Common myeloid progenitor, CD34-positive (primary cell): ENCODE measurements around the gene CD8B.

Source experiments
- CTCF ChIA-PET: fragments of 350-600 bp; sonication (Branson Sonifier 250); formaldehyde crosslinking; loops from one replicate; lab custom pipeline; 2021; ENCODE audit warnings: antibody characterized with exemption; lab: Charles Lee
- POLR2A ChIA-PET: fragments of 350-600 bp; sonication (Branson Sonifier 250); formaldehyde crosslinking; loops from one replicate; lab custom pipeline; 2021; ENCODE audit warnings: antibody characterized with exemption; lab: Charles Lee
- DNase-seq, 3 donors: peaks; one replicate each; pipeline versions ENCODE4 v3.0.0 to v3.0.0-alpha.2; 2013
- H3K27ac ChIP-seq, 2 experiments: 1 replicate in 1 of 2; 2 replicates in 1 of 2; pipeline ENCODE4 v1.7.0; 2013; ENCODE audit warnings: inconsistent platforms in 2 of 2, low read length in 2 of 2, mild to moderate bottlenecking in 2 of 2, low read depth in 1 of 2, moderate library complexity in 1 of 2; ENCODE audit not compliant: severe bottlenecking in 2 of 2, insufficient read depth in 1 of 2, poor library complexity in 1 of 2
- H3K27me3 ChIP-seq, 5 experiments: replicated peaks in 2 of 5; 1 replicate in 3 of 5; 2 replicates in 2 of 5; pipeline versions ENCODE4 v1.6.1 to v1.7.0; 2013; ENCODE audit warnings: low read length in 4 of 5, mild to moderate bottlenecking in 2 of 5, moderate library complexity in 2 of 5, inconsistent platforms in 1 of 5; ENCODE audit not compliant: insufficient read depth in 5 of 5, control insufficient read depth in 4 of 5
- H3K36me3 ChIP-seq, 4 experiments: 1 replicate in 2 of 4; 2 replicates in 2 of 4; pipeline versions ENCODE4 v1.6.1 to v1.7.0; 2013; ENCODE audit warnings: low read length in 3 of 4, control low read depth in 1 of 4, mild to moderate bottlenecking in 1 of 4; ENCODE audit not compliant: control insufficient read depth in 4 of 4, insufficient read depth in 4 of 4
- H3K4me1 ChIP-seq, 4 experiments: 1 replicate in 3 of 4; 2 replicates in 1 of 4; pipeline versions ENCODE4 v1.6.1 to v1.7.1; 2013; ENCODE audit warnings: low read length in 3 of 4, mild to moderate bottlenecking in 3 of 4, control low read depth in 1 of 4, inconsistent platforms in 1 of 4, moderate library complexity in 1 of 4; ENCODE audit not compliant: control insufficient read depth in 4 of 4, insufficient read depth in 4 of 4; ENCODE audit errors: control extremely low read depth in 1 of 4
- H3K4me3 ChIP-seq, 7 experiments: 1 replicate in 4 of 7; 2 replicates in 3 of 7; pipeline versions ENCODE4 v1.5.1 to v1.7.0; 2013; ENCODE audit warnings: mild to moderate bottlenecking in 7 of 7, low read length in 6 of 7, moderate library complexity in 6 of 7, inconsistent platforms in 2 of 7, low read depth in 2 of 7, control low read depth in 1 of 7; ENCODE audit not compliant: insufficient read depth in 4 of 7, control insufficient read depth in 1 of 7; ENCODE audit errors: extremely low read depth in 1 of 7
- H3K9me3 ChIP-seq, 5 experiments: 1 replicate in 4 of 5; 2 replicates in 1 of 5; pipeline versions ENCODE4 v1.6.1 to v1.7.1; 2013; ENCODE audit warnings: low read length in 4 of 5, mild to moderate bottlenecking in 2 of 5, inconsistent platforms in 1 of 5, low read depth in 1 of 5, moderate library complexity in 1 of 5; ENCODE audit not compliant: control insufficient read depth in 4 of 5, insufficient read depth in 2 of 5; ENCODE audit errors: control extremely low read depth in 1 of 5
- WGBS: methylation state at CpG from one replicate; pipeline ENCODE4 v1.1.5; 2013; ENCODE audit not compliant: insufficient coverage; 5-methylcytosine and 5-hydroxymethylcytosine counted together

The CD8B gene

GRCh38 chr2:86825693-86826381 is 35.8 kb downstream of the CD8B start:
- Histone ChIP-seq H3K4me1 (no peaks in the 10 kb centered on the region), H3K27ac (no peak overlapping the region), H3K27me3 (peaks cover 0 to 2% (median 0%) of the 10 kb centered on the region in 5 experiments), H3K4me3 (no peak overlapping the region), H3K36me3 (no peaks in the 10 kb centered on the region), H3K9me3 (peaks cover 0 to 7% (median 3%) of the 10 kb centered on the region in 5 experiments)
- ChIA-PET CTCF (interaction anchor here (0.6 to 1.2 kb wide), 2 partner anchors 12 to 18 kb away, joined by 3 to 4 read pairs; no protein-coding TSS in a partner anchor), POLR2A (no interaction called here)
- 88% methylated on average over 11 of the region's 16 CpGs for WGBS
- DNase-seq = peak in 1 of 3 donors; percentile 25

- Histone ChIP-seq H3K27me3 (peaks cover 0 to 2% (median 0%) of the 10 kb centered on the region in 5 experiments), H3K4me3 (no peak overlapping the region), H3K27ac (no peak overlapping the region), H3K9me3 (peaks cover 0 to 7% (median 3%) of the 10 kb centered on the region in 5 experiments), H3K4me1 (no peaks in the 10 kb centered on the region), H3K36me3 (no peaks in the 10 kb centered on the region)
- WGBS = 98% methylated on average over 6 of the region's 11 CpGs
- DNase-seq = no peak
- POLR2A ChIA-PET = no interaction called here
- CTCF ChIA-PET = interaction anchor here (0.6 to 1.2 kb wide), 2 partner anchors 11 to 17 kb away, joined by 3 to 4 read pairs; no protein-coding TSS in a partner anchor
Observed at GRCh38 chr2:86825036-86825692, 36.5 kb downstream of the CD8B start.

DNA sequence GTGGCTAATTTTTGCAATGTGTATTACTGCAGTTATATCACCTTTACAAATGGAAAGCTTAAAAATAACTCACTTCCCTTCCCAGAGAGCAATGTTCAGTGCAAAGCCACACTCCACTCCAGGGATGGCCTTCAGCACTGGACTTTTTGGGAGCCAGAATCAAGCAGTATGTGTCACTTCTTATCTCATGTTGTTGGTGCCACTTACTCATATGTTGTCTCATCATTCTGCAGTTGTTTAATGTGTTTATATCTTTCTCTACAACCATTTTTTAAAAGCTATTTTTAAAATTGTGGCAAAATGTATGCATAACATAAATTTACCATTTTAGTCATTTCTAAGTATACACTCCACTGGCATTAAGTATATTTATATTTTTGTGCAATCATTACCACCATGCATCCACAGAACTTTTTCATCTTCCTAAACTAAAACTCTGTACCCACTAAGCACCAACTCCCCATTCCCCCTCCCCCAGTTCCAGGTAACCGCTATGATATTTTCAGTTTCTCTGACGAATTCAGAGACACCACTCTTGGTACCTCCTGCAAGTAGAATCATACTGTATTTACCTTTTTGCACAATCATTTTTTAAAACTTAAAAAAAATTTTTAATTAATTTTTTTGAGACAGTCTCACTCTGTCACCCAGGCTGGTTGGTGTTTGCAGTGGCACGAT is 38.9 kb downstream of the CD8B start:
- peak in 1 of 3 donors; percentile 43 for DNase-seq
- H3K9me3 ChIP-seq = peaks cover 0 to 7% (median 3%) of the 10 kb centered on the region in 5 experiments
- 97% methylated on average over 3 of the region's 3 CpGs for WGBS
- CTCF ChIA-PET = no interaction called here
- peaks cover 0 to 2% (median 0%) of the 10 kb centered on the region in 5 experiments for H3K27me3 ChIP-seq
- H3K4me3 ChIP-seq = no peak overlapping the region
- no peak overlapping the region for H3K27ac ChIP-seq
- POLR2A ChIA-PET = no interaction called here
- no peaks in the 10 kb centered on the region for H3K36me3 ChIP-seq
- no peaks in the 10 kb centered on the region for H3K4me1 ChIP-seq

- no peaks in the 10 kb centered on the region for H3K36me3 ChIP-seq
- H3K4me3 ChIP-seq = no peak overlapping the region
- no peaks in the 10 kb centered on the region for H3K4me1 ChIP-seq
- peaks cover 0 to 7% (median 3%) of the 10 kb centered on the region in 5 experiments for H3K9me3 ChIP-seq
- ChIA-PET POLR2A (no interaction called here), CTCF (no interaction called here)
- no peak for DNase-seq
- 89% methylated on average over 5 of the region's 6 CpGs for WGBS
- H3K27ac ChIP-seq = no peak overlapping the region
- H3K27me3 ChIP-seq = peaks cover 0 to 2% (median 0%) of the 10 kb centered on the region in 5 experiments
Observed at GRCh38 chr2:86821842-86822241, 39.8 kb downstream of the CD8B start.

DNA sequence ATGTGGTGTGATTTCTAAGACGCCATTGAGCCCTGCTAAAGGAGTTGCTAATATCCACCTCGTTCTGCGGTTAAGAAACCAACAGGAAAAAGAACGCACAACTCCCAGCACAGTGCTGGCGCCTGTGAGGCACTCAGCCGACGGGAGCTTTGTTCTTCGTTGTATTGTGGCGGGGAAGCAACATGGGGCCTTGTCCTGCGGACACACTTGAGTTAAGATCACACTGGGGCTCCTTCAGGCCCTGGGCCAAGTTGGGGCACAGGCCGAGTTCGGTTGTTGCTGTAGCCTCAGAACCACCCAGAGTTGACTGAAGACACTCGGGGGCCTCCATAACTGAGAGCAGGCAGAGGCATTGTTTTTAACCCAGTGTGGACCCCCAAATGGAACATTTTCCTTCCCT is 40.4 kb downstream of the CD8B start:
- no peak overlapping the region for H3K4me3 ChIP-seq
- H3K27ac ChIP-seq = no peak overlapping the region
- H3K4me1 ChIP-seq = no peaks in the 10 kb centered on the region
- WGBS = 96% methylated on average over 13 of the region's 13 CpGs
- H3K36me3 ChIP-seq = no peaks in the 10 kb centered on the region
- peaks cover 0 to 7% (median 3%) of the 10 kb centered on the region in 5 experiments for H3K9me3 ChIP-seq
- peaks cover 0 to 2% (median 0%) of the 10 kb centered on the region in 5 experiments for H3K27me3 ChIP-seq
- ChIA-PET CTCF (no interaction called here), POLR2A (no interaction called here)
- no peak for DNase-seq

DNA sequence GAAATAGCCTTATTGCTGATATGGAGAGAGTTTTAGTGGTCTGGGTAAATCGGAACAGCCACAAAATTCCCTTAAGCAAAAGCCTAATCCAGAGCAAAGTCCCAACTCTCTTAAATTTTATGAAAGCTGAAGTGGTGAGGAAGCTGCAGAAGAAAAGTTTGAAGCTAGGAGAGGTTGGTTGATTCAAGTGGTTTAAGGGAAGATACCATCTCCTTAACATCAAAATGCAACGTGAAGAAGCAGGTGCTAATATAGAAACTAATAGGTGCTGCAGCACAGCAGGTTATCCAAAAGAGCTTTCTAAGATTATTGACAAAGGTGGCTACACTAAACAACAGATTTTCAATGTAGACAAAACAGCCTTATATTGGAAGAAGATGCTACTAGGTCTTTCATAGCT is 42.7 kb downstream of the CD8B start:
- no peak overlapping the region for H3K27ac ChIP-seq
- DNase-seq = no peak
- H3K27me3 ChIP-seq = no peaks in the 10 kb centered on the region
- POLR2A ChIA-PET = no interaction called here
- no peaks in the 10 kb centered on the region for H3K36me3 ChIP-seq
- no peaks in the 10 kb centered on the region for H3K4me1 ChIP-seq
- peaks cover 0 to 7% (median 3%) of the 10 kb centered on the region in 5 experiments for H3K9me3 ChIP-seq
- no CpG with 5 or more reads among the region's 2 CpGs for WGBS
- CTCF ChIA-PET = interaction anchor here (1.5 kb wide), 1 partner anchor 11 kb away, joined by 3 read pairs; no protein-coding TSS in a partner anchor
- H3K4me3 ChIP-seq = no peak overlapping the region
